GM12872 (cell line): ENCODE measurements around the gene ZBTB7A.

Experiments used
- CTCF ChIP-seq: IDR thresholded peaks from 3 replicates; pipeline ENCODE4 v1.5.1; 2011; ENCODE audit warnings: low read depth, mild to moderate bottlenecking, low read length, moderate library complexity; ENCODE audit not compliant: insufficient read depth

Gene ZBTB7A

GRCh38 chr19:4028334-4029246 lies 38.1 kb downstream of the ZBTB7A start:
- TF ChIP-seq CTCF = no peak

- TF ChIP-seq CTCF = no peak
These were observed 39.6 kb downstream of the ZBTB7A start for GRCh38 chr19:4027146-4027545.

DNA sequence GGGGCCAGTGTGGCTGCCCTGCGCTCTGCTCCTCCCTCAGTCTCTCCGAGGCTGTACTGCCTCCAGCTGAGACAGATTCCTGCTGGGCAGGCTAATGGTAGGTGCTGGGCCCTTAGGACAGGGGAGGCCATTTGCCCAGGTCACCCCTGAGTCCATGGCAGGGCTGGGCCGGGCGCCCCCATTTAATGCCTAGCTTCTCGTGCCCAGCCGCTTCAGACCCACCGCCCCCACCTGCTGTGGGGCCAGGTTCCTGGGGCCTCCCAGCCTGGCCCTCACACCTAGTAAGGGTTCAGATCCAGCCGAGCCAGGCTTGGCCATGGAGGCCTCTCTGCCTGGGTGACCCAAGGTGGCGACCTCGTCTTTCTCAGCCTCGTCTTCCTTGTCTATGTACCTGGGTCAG lies 41.4 kb downstream of the ZBTB7A start:
- TF ChIP-seq CTCF = no peak

- no peak for TF ChIP-seq CTCF
These were observed 42.9 kb downstream of the ZBTB7A start for GRCh38 chr19:4023600-4024398.

- no peak for TF ChIP-seq CTCF
These were observed 47.1 kb downstream of the ZBTB7A start for GRCh38 chr19:4019578-4019977.

DNA sequence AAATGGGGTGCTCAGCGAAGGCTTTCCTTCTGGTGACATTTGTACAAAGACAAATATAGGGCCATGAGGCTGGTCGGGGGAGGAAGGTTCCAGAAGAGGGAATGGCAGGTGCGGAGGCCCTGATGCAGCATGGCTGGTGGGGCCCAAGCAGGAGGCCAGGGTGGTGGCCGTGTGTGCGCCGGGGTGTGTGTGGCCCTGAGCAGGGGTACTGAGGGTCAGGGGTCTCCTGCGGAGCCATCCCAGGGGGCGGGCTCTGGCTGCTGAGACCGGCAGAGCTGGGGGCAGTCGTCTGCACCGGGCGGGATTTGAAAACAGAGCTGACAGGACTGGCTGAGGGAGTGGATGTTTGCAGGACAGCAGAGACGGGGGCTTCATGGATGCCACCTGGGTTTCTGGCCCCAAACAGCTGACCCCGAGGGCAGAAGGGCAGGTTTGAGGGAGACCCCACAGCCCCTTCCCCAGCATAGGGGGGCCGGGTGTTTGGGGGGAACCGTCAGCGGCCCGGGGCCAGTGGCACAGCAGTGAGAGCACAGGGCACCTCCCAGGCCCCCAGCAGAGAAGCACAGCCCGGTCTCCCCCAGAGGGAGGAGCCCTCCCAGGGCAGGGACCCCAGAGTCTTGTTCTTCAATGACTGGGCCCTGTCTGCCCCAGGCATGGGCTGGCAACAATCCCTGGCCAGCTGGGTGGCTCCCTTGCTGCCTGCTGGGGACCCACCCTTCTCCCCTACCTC lies 47.8 kb downstream of the ZBTB7A start:
- no peak for TF ChIP-seq CTCF

- no peak for TF ChIP-seq CTCF
These were observed 48.5 kb downstream of the ZBTB7A start for GRCh38 chr19:4018140-4018613.
